HG03060 (cell line): Measurements from ENCODE around the gene DSCAML1.

Experiments used
- ATAC-seq: cut with Tn5 transposase; IDR thresholded peaks from one replicate; pipeline ENCODE4 v1.9.1; 2021; ENCODE audit warnings: low read depth, moderate number of reproducible peaks; ENCODE audit not compliant: unreplicated experiment

DSCAML1 gene

DNA sequence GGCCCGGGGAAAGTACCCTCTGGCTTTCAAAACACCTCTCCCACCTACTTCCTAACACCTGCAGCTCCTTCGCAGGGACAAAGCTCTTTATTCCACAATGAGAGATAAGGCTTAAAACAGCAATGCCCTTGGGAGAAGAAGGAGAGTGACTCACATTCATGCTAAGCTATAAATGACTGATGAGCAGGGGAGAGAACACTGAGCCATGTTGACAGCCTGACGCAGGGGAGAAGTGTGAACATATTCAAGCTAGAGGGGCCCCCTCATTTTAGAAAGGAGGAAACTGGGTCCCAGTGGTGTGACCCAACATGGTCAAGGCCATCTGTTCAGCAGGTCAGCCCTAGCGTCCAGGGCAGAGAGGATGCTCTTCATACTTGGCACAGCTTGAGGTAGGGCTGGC is 171.8 kb downstream of the DSCAML1 start:
- no peak for ATAC-seq

DNA sequence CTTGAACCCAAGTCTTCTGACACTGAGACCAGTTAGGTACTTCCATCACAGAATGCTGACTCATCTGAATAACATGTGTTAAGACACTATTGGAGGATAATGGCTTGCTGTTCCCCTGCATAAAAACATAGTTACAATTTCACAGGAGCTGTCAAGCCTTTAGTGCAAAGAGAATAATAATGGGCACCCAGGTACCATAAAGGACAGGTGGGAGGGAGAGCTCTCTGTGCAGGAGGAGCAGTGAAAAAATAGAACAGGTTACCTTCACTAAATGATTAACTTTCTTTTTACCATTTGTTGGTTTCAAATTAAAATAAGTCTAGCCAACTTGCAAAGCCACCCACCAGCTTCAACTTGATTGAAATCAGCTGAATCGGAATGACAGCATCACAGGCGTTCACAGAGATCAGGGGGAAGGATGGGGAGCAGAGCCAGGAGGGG is 173.2 kb downstream of the DSCAML1 start:
- ATAC-seq, result no peak

DNA sequence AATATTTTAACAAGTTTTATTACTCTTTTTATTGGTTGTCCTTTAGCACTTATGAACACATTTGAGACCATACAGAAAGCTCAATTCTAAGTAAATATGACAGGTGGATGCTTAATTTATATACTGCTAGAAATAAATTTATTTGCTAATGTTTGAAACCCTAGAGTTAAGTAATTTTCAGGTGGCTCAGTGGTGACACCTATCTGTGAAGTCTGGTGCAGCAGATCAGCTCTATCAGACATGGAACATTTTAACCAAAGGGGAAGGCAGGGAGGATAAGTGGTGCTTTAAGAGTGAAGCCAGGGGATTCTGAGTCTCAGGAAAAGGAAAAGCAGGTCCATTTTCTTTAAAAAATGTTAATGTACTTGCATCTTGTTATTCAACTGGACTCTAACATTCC is 175.8 kb downstream of the DSCAML1 start:
- ATAC-seq, result no peak

DNA sequence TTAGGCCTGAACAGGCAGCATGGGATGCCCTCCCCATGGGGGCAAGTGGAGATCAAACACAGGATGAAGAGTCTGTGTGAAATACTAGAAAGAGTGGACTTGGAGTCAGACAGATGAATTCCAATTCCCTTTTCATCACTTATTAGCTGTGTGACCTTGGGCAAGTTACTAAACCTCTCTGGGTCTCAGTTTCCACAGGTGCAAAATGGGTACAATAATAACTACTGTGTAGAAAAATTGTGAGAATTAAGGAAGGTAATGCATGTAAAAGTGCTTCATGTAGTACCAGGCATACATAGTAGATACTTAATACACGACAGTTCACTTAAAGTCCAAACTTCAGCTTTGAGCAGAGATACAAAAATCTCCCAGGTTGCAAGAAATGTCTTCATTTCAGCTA is 176.4 kb downstream of the DSCAML1 start:
- ATAC-seq, result no peak

DNA sequence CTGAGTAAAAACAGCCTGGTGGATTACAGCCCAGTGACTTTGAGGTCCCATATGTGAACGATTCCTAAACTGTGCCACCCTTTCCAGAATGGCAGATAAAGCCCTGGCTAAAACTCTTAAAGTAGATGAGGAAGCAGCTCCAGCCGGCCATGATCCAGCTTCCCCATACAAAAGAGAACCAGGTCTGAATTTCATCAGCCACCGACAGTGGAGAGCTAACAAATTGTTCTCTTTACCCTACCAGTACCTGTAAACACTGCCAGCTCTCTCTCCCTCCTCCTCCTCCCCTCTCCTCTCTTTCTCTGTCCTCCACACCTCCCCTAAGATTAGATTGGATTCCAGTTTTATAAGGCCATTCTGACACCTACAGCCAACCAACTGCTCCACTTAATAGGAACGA is 176.9 kb downstream of the DSCAML1 start:
- ATAC-seq, result no peak

DNA sequence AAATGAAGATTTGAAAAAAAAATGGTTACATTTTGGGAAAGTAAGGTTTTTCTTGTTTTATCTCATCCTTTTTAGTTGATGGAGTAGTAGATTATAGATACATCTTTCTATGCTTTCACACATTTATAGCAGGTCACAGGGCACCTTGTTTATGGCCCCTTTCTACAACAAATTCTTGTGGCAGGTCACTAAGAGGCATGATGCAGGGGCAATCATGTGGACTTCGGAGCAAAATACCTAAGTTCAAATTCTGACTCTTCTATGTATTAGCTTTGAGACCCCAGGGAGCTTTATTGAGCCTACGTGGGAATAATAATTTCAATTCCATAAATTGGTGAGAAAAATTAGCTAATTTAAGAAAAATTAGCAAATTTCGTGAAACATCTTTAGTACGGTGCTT is 177.4 kb downstream of the DSCAML1 start:
- ATAC-seq, result no peak

DNA sequence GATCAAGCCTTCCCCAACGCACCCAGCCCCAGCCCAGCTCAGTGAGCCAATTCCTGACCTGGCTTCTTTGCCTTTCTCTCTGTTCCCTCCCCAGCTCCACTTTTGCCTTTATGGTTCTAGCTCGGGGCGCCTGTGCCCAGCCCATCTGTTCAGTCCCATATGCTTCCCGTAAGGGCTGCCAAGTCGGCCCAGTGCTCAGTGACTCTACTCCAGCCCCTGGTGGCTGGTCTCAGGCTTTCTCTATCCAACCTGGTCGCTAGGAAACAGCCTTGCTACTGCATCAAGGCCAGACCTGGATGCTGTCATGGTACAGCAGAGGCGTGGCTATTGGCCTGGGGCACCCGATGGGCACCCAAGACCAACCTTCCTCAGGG is 178.0 kb downstream of the DSCAML1 start:
- no peak for ATAC-seq

DNA sequence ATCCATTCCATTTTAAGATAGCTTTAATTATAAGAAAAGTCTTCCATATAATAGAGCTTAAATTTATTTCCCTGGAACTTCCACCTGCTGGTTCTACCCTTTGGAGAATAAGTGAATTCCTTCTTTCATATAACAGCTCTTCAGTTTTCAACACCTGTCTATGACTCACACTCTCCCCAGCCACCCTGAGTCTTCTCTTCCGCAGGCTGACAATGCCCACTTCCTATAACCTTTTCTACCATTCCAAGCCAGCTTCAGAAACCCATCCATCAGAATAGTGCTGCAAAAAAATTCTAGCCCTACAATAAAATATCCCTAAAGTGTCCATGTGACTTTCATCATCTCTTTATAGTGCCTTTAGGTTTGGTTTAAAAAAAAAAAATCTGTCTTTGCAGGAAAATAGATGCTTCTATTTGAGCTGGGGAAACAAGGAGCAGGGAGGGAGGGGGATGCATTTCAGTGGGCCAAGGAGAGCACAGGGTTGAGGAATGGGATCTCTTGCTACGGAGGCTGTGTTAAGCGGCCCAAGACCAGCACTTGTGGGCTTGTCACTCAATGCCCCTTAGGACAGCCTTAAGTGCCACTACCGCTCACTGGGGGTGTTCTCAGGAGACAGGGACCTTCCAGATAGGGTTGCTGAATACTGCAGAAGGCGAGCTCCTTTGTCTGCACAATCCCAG is 178.6 kb downstream of the DSCAML1 start:
- ATAC-seq, result no peak

DNA sequence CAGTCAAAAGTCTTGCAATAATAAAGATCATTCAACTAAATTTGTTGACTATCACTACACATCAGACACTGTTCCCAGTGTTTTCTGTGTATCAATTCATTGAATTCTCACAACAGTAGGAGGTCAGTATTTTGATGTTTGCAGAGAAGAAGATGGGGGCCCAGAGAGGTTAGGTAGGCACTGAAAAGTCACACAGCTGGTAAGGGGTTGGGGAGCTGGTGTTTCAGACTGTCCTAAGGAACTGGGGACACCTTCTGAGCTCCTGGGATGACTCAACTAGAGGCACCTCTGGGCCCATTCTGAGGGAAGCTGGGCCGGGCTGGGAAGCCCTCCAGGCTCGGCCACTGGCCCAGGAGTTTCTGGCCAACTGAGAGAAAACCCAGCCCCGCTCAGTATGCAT is 180.0 kb downstream of the DSCAML1 start:
- no peak for ATAC-seq

DNA sequence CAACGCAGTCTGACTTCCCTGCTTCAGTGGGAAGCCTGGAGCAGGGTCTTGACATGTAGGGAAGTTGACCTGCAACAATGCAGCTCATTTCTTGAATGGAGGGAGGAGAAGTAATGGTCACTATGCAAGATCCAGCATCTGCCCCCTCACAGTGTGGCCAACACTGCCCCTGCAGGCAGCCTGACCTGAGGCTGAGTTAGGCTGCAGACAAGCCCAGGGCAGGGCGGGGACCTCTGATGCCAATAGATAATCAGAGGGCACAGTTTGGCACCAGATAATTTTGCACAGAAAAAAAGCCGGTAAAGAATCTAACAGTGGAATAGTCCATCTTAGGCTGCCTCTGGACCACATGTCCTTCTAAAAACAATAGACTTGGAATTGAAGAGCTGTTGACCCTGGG is 182.3 kb downstream of the DSCAML1 start:
- no peak for ATAC-seq

DNA sequence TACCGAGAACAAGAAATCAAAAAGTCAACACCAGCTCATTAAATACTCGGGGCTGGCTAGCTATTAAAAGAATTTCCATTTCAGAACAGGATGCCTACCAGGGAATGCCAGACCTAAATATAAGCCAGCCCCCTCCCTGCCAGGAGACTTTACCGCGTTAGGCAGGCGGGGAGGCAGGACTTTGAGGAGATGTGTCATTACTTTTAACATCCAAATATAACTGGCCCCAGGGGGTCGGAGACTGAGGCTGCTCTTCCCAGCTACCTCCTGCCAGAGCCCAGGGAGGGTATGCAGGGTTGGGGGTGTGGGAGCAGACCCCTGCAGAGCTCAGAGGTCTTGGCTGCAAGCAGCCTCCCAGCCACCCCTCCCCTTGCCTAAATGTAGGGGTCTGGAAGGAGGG is 183.5 kb downstream of the DSCAML1 start:
- no peak for ATAC-seq

DNA sequence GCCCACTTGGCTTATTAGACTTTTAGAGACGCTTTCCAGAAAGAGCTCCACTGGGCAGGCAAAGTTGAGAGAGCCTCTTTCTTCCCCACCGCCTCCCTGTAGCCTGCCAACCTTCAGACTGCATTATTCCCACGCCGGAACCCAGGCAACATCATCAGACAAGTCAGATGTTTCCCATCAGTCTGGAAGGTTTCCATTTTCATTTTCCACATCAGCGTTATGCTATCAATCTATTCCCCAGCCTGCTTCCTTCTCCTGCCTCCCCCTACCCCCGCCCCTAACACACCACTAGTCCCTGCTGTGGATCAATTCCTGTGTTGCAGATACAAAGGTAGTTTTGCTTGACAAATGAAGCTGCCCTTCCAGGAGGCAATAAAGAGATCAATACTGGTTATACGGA is 184.8 kb downstream of the DSCAML1 start:
- ATAC-seq, result no peak

DNA sequence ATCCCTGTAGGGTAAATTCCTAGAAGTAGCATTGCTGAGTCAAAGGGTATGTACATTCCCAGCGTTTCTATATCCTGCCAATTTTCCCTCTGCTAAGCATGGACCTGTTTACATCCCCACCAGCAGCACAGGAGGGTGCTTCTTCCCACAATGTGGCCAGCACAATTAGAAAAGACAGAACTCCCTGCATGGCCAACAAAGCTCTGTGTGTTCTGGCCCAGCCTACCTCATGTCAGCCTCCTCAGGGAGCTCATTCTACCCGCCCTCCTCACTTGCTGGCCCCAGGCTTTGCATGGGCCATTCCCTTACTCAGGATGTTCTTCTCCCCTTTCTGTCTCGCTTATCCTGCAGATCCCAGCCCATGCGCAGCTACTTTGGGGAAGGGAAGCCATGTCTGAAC is 186.1 kb downstream of the DSCAML1 start:
- no peak for ATAC-seq

DNA sequence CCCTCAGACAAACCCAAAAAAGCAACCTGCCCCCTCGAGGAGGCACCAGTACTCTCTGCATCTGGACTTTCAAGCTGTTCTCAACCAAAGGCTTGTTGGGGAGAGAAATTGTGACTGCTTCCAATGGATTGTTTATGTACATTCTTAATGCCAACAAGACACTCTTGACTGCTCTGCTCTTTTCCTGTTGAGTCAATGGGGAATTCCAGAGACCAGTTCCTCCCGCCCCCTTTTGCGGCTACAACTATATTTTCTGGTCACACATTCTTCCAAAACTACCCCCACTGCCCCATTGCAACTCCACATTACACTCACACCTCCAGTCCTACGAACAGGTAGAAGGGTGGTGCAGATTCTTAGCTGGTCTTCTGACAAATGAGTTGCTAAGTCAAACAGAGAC is 187.0 kb downstream of the DSCAML1 start:
- ATAC-seq, result no peak

DNA sequence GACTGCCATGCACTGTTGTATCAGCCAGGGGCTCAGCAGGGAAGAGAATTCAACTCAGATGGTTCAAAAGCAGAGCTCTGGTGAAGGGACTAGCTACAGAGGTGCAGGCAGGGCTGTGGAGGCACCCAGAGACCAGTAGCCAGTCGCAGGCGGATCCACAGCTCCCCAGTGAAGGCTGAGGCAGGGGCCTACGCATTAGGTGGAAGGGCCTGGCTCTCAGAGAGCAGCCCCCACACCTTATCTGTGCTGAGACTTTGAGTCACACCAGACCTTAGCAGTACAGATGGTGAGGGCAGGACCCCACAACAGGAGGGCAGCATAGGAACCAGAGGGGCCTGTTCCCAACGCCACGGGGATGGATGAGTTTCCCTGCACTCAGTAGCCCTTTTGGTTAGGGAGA is 189.6 kb downstream of the DSCAML1 start:
- ATAC-seq, result no peak

DNA sequence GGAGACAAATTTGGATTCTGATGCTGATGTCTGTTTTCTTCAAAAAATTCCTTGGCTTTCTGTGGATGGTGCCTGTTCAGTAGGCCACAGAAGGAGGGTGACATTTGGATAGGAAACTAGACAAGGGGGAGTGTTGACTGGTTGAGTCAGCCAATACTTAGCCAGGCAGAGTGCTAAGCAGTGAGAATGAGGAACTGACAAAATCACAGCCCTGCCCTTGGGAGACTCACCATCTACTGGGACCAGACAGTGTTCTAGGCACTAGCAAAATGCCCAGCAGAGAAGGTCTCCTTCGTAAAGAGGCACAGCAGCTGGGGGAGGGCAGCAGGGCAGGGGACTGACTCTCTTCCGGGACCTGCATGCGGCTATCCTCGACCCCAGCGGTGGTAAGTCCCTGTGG is 190.2 kb downstream of the DSCAML1 start:
- no peak for ATAC-seq

DNA sequence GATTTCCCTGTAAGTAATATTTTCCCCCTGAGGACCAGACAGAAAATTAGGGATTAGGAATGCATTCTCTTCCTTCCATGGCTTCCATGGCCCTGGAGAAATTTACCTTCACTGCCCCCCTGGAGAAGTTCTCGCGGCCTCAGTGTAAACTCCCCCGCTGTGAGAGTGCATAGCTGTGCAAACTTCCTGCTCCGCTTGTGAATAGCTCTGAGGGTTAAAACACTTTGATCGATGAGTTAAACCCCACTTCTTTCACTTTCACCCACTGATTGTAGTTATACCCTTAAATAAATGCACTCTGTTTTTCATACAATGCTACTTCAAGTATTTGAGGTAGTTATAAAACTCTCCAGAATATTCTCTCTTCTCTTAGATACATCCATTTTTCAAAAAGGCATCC is 190.8 kb downstream of the DSCAML1 start:
- ATAC-seq, result no peak

DNA sequence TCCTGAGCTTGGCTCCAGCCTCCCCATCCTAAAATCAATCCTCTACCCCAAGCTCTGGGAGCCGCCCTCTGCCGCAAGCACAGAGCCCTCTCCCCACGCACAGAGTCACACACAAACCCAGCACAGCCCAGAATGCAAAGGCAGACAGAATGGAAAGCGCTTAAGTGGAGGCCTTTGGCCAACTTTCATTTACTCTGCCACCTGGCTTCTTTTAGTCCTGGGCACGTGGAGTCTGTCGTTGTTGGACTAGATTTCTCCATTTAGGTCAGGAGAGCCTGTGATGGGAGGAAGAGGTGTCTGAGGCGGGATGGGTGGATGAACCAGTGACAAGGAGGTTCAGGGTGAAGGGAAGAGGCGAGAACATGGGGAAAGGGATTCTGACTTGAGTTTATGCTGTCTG is 191.7 kb downstream of the DSCAML1 start:
- ATAC-seq, result no peak

DNA sequence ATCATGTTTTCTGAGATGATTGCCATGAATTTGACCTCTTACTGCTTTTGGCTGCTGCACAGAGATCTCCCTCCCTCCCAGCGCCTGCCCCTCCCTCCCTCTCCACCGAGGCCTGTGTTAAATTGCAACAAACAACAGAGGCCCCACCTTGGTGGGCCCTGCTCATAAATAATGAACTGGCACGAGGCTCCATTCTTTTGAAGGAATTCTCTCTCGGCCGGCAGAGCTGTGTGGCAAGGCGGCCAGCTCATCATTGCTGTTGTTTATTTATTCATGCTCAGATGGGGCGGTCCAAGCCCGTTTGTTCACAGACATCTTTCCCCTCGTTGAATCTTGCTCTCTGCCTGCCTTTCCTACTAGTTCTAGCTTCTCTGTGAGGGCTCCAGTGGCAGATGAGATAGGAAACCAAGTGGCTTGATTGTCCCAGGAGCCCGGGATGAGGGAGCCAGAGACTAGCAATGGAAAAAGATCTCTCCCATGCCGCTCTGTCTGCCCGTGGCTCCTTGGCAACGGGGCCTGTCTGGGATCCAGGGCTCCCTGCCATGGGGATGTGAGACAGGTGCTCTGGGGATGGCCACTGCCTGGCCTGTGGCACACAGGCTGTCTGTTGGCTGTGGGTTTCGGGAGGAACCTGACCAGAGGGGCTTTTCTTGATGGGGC is 192.6 kb downstream of the DSCAML1 start:
- ATAC-seq, result no peak

DNA sequence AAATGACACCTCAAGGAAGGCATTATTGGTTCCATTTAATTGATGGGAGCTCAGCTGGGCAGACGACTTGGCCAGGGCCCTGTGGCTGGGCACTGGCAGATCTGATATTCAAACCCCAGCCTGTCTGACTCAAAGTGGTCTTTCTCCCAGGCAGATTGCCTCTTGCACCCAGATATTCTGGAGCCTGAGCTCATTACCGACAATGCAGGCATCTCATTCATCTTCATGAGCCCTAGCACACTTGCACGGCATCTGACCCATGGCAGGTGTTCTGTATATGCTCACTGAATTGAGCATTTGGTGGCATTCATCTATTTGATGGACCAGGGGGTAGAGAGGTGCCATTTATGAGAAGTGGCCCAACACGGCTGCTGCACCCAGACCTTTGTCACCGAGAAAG is 193.1 kb downstream of the DSCAML1 start:
- no peak for ATAC-seq

DNA sequence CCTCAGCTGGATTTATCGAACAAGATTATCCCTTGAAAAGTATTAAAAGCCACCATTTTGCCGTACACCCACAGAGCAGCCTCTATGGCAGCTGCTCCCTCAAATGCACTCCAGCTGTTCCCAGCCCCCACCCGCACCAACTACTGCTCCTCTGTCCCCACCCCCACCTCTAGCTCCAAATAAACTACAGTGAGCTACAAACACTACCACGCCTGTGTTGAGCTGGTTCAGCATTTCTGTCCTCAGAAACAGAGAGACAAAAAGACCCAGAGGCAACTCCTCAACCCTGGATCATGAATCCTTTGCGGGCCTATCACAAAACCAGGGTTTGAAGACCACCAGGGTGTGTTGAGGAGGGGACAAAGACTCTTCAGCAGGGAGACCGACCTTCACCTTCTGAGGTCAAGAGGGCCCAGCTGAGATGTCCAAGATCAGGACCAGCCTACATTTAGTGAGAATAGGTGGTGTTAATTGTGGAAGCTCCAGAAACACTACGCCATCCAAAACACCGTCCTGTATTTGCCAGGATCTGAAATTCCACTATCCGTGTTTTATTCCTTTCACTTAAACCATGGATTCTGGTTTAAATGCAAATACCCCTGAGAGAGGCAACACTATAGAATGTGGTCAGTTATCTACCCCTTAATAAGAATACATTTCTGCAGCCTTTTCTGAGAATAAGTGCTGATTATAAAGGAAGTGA is 195.9 kb downstream of the DSCAML1 start:
- no peak for ATAC-seq

DNA sequence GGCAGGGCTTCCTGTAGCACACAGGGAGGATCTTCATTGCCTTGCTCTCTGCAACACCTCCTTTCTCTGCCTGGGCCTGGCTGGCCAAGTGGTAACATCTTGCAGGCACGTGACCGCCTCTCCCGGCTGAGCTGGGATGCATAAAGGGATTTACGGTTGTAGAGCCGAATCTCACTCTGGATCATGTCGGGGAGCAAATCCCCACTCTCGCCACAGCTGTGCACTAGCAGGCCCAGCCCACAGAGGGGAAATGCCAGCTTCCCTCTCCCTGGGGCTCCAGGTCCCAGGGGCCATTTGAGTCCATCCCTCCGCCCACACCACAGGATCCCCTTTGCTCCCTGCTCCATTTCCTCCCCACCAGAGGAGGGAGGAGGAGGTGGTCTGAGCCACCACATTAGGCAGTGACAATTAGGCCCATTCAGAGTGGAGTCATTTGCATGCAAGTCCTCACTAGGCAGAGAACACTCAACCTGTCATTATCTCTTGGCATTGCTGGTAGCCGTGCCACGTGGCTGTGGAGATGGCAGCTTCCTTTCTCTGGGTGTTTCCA is 196.7 kb downstream of the DSCAML1 start:
- no peak for ATAC-seq
